Measurements from ENCODE around the gene CECR2.

The CECR2 gene

DNA sequence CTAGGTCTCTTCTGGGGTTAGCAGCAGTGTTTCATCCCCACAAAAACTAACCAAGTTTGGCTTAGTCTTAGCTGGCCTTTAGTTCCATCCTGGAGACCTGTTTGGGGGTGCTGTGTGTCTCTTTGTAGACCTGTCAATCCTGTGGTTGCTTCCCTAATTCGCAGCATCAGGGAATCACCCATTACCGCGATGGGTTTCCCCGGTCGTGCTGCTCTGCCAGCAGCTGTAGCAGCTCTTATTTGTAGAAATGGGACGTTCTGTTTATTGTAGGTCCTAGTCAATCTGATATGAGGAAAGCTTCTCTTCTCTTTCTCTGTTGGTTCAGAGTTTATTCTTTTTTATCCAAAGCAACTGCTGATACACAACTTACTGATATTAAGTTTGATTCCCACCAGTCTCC lies 91.6 kb downstream of the CECR2 start:
- DNase-seq (ENCODE audit: low read depth): no peak

DNA sequence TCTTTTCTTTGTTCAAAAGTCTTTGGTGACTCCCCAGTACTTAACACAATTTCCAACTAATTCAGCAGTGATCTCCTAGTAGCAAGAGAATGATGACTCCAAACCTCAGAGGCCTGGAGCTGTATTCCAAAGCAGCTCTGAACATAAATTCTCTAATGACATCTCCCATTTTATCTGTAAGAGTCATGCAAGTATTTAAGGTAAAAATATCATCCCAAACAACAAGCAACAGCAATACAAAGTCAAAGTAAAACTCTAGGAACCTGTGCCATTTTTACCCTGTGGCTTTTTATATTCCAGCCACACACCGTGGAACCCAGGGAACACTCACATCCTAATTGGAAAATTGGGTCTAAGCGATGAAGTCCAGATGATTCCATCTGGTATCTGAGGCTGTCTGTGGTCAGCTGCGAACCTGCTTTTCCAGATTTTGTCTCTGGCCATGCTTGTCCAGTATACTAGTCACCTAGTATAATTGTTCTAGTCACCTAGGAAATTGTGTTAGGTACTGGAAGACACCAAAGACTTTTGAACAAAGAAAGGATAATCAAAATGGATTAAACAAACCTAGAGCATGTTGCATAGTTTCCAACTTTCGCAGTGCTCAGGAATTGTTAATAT lies 101.7 kb downstream of the CECR2 start:
- no peak for DNase-seq (ENCODE audit: low read depth)

DNA sequence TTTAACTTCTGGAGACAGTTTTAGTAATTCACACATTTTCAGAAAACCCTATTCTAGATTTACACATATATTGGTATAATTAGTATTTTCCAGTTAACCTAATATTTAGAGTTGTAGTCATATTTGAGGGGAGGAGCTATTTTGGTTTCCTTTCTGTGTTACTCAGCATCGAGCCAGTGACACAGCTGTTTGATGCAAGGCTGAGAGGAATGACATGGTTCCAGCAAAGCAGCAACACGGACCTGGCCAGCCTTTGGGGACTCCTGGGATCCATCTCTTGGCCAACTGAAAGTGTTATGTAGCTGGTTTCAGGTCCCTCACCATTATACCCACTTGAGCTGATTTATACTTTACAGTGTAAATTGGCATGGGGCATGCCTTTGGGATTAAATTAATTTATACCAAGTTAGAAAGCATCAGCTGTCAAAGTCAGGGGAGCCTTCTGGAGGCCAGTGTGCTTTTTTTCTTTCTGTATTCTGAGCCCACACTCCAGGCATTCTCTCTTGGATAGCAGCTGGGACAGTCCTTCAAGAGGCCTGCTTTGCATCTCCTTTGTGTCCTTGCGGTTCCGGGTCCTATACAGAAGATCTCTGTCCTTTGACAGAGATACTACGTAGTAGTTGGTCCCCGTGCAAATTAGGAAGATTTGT lies 102.8 kb downstream of the CECR2 start:
- DNase-seq (ENCODE audit: low read depth): peak; percentile 20

DNA sequence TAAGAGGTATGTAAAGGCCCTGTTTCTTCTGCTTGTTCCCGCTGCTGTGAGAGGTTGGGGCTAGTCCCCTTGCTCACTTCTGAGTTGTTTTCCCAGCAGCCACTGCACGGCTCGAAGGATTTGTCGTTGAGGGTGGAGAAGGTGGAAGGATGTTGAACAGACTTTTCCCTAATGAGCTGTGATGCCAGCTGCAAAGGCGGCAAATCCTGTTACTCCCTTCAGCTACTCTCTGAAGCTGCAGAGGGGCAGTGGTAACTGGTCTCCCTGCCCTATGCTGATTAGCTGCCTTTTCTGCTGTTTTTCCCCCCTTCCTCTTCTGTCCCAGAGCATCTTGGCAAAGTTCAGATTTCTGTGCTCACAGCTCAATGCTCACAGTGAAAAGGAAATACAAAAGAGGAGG lies 103.7 kb downstream of the CECR2 start:
- no peak for DNase-seq (ENCODE audit: low read depth)

DNA sequence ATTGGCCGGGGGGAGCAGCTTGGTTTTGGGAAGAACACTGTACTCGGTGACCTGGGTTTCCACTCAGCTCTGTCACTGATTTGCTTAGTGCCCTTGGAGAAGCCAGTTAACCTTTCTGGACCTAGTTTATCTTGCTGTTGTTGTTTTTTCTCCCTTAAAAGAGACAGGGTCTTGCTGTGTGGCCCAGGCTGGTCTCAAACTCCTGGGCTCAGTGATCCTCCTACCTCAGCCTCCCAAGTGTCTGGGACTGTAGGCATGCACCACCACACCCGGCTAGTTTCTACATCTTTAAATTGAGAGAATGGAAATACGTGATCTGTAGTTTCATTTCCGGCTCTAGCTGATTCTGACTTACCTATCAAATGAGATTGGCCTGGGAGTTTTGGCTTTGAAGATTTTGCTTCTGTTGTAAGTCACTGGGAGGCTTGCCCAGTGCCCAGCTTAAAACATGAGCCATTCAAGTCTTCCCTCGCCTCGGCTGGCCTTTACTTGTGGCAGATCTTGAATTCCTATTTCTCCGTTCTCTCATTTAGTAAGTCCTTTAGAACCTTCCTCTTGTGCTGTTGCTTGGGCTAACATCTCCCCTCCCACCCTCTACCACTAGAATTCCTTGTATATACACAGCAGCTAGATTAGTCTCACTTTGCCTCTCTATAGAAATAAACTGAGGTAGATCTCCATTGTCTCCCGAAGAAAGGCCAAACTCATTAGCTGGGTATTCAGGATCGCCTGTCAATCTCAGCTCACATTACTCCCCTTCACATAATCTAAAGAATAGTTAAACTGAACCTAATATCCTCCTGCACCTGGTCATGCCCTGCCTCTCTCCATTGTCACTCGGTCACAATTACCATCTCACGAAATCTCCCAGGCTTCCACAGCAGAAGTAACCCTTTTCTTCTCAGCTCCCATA lies 106.3 kb downstream of the CECR2 start:
- DNase-seq (ENCODE audit: low read depth): no peak

DNA sequence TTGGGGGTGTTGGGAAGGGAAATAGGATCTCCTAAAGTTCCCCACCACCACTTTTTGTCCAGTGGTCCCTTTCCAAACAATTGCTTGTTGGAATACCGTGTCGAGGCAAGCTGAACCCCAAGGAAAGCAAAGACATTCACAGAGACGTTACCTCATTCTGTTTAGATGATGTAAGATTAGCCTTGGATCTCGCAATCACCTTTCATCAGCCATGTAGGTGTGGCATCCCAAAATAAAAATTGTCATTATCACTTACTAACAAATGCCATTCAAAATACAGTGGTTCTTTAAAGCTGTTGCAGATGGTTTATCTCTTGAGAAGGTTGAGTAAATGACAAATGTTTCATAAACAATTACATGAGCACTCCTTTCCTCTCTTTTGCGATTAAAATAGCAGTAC lies 107.6 kb downstream of the CECR2 start:
- DNase-seq (ENCODE audit: low read depth): no peak

DNA sequence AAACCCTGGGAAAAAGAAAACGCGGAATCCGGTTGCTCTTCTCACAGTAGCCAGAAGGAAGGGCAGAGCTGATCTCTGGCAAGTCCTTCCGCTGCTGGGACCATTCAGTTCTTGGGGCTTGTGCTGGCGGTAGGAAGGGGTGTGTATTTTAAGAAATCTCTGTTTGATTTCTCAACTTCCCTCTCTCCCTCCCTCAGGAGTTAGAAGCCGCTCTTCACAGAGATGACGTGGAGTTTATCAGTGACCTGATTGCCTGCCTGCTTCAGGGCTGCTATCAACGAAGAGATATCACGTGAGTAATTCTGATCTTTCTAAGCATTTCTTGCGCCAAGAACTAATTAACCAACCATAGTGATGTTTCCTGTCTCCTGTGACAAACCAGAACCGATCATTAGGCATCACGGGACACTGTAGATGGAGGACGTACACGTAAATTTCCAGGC lies 108.2 kb downstream of the CECR2 start:
- no peak for DNase-seq (ENCODE audit: low read depth)

DNA sequence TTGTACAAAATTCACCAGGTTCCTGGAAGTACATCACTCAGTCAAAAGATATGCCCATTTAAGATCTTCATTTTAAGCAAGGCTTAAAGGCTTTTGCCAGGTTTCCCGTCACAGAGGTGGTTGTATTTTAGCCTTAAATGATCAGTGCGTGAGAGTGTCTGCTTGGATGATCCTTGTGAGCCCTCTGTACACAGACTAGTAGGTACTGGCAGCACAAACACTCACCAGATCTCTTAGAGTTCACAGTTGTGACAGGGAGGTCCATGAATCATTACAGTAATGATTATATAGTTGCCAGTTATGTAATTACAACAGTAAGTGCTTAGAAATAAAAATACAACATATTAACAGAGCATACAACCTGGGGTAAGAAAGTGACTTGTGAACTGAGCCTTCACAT lies 109.9 kb downstream of the CECR2 start:
- no peak for DNase-seq (ENCODE audit: low read depth)

DNA sequence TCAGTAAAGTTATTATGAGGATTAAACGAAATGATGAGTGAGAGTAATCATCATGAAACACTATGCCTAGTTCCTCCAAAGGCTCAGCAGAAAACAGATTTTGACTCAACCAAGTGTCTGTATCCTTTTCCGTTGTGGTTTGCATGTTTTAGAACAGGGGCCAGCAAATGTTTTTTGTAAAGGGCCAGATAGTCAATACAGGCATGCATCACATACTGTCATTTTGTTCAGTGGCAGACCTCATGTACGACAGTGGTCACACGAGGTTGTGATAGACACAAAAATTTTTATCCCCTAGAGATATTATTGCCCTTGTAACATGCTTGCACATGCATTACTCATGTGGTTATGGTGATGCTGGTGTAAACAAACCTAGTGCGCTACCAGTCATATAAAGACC lies 112.2 kb downstream of the CECR2 start:
- no peak for DNase-seq (ENCODE audit: low read depth)

DNA sequence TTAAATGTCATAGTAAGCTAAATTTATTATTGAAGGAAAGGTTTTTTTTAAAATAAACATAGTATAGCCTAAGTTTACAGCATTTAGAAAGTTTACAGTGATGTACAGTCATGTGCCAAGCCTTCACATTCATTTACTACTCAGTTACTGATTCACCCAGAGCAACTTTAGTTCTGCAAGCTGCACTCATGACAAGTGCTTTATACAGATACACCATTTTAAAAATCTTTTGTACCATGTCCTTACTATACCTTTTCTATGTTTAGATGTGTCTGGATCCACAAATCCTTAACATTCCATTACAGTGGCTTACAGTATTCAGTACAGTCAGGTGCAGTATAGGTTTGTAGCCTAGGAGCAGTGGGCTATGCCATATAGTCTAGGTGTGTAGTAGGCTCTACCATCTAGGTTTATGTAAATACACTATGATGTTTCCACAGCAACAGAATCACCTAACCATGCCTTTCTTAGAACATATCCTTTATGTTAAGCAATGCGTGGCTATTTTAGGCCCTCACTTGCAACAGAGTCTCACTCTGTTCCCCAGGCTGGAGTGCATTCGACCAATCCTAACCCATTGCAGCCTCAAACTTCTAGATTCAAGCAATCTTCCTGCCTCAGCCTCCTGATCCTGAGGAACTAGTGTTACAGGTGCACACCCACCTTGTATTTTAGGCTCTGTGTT lies 114.6 kb downstream of the CECR2 start:
- DNase-seq (ENCODE audit: low read depth): peak; percentile 7

DNA sequence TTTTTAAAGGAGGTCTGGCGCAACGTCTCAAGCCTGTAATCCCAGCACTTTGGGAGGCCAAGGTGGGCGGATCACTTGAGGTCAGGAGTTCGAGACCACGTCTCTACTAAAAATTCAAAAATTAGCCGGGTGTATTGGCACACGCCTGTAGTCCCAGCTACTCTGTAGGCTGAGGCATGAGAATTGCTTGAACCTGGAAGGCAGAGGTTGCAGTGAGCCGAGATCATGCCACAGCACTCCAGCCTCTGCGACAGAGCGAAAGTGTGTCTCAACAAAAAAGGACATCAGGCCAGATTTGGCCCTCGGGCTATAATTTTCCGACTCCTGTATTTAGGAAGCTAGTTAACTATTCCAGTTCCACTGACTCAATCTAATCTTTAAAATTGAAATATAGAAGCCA lies 115.3 kb downstream of the CECR2 start:
- no peak for DNase-seq (ENCODE audit: low read depth)

DNA sequence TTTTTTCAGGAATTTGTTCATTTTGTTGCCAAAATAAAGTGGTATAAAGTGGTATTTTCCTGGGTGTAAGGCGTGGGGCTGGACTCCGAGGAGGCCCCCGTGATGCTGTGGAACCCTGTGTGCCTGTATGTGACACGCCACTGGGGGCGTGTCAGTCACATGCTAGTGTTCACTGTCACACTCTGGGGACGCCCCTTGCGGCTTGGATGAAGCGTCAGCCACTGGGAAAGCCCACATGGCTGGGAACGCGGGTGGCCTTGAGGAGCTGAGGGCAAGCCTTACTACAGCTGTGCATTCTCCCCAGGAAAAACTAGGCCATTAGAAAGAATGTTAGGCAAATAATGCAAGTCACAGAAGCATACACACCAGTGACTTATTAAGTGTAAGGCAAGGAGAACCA lies 117.1 kb downstream of the CECR2 start:
- no peak for DNase-seq (ENCODE audit: low read depth)

DNA sequence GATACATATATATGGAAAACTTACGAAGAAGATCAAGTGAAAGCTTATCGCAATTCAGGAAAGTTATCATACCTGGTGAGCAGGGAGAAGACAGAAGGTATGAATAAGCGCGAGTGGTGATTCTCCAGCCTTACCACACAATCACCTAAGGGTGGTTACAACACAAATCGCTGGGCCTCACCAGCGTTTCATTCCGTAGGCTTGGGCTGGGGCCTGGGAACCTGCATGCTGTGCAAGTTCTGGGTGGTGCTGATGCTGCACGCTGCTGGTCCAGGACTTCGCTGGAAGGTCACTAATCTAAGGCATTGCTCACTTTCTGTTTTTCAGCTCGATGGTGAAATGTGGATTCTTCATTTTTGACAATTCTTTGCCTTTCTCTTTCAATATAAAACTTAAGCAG lies 117.5 kb downstream of the CECR2 start:
- DNase-seq (ENCODE audit: low read depth): no peak

DNA sequence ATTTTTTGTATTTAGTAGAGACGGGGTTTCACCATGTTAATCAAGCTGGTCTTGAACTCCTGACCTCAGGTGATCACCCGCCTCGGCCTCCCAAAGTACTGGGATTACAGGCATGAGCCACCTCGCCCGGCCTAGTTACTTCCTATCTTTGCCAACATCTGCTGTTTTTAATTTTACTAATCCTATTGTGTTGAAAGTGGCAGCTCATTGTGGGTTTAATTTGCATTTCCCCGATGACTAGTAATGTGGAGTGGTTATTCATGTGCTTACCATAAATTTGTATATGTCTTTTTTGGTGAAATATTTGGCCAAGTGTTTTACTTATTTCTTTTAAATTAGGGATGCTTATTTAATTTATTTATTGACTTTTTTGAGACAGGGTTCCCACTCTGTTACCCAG lies 119.8 kb downstream of the CECR2 start:
- DNase-seq (ENCODE audit: low read depth): no peak

DNA sequence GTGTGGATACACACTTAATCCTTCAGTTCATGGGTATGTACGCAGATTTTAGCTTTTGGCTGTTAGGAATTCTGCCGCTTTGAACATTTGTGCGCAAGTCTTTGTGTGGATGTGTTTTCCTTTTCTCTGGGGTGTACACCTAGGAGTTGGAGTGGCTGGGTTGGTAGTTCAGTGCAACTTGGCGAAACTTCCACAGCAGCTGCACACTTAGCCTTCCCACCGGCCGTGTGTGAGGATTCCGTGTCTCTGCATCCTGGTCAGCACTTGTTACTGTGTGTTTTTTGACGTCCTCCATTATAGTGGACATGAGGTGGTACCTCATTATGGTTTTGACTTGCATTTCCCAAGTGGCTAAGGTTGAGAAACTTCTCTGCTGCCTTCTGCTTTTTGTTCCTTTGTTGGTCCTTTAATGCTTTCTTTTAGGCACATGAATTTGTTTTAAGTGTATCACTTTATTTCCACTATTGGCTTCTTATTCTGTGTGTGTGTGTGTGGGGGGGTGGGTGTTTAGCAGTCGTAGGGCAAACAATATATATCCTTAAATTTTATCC lies 121.9 kb downstream of the CECR2 start:
- no peak for DNase-seq (ENCODE audit: low read depth)

DNA sequence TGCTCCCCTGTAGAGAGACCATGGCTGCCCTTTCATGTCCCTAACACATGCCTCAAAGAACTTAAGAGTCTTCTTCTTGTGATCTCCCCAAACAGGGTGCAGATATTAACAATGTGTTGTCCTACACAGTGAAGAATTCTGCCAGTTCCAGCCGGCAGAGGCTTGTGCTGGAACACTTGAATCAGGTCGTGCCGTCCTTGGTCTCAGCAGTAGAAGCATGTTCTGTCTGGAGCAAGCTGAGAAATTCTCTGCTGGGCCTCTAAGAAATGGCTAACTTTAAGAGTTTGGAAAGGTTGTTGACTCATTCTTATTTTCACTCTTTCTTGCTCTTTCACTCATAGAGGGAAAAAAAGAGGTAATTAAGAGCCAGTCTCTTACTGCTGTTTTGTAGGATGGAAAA lies 123.0 kb downstream of the CECR2 start:
- DNase-seq (ENCODE audit: low read depth): no peak

DNA sequence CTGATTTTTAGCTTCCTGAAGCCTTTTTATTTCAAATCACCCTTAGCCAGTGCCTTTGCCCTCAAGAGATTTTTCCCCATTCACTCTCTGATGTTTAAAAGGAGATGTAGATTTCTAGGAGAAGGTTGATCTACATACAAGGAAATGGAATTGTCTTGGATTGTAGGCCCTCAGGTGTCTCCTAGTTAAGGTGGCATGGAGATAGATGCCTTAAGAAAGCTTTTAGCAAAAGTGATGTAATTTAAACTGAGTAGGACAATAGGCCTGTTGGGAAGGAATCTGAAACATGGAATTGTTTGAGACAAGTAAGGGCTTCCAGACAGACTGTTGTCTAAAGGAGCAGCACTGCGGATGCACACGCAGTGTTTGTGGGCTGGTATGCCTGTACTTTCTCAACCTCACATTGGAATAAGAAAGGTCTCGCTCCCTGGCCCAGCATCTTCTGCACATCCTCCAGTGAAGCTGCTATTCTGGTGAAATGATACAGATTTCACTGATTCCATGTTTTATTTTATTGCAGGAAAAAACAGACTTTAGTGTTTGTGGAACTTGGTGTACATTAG lies 124.2 kb downstream of the CECR2 start:
- DNase-seq (ENCODE audit: low read depth): no peak

DNA sequence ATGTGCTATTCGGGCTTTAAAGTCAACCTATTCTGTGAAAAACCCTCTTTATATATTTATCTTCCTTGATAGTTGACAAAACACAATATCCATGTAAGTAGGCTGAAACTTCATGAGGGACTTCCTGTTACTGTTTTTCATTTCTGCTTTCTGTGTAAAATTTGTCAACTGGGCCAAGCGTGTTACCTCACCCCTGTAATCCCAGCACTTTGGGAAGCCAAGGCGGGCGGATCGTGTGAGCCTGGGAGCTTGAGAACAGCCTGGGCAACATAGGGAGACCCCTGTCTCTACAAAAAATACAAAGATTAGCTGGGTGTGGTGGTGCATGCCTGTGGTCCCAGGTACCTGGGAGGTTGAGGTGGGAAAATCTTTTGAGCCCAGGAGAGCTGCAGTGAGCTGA lies 127.6 kb downstream of the CECR2 start:
- no peak for DNase-seq (ENCODE audit: low read depth)

DNA sequence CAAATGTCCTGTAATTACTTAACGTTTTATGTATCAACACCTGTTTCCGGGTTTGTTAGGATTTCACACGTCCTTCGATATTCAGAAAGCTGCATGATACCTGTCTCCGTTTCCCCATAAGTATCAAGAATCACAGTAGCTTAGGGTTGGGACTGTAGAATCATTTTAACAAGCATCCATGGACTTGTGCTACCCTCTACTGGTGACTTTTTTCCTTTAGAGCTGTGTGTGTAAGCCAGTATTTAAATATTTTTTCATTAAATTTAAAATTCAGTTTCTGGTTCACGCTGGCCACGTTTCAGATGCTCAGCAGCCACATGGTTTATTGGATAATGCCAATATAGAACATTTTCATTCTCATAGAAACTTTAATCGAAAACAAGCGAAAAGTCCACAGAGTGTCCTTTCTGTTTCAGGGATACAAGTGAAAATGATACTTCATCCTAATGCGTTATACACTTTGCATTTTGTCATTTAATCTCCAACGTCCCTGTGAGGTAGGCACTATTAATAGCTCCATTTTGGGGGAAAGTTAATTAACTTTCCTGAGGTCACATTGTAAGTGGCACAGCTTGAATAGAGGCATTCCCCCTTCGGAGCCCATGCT lies 132.5 kb downstream of the CECR2 start:
- peak; percentile 75 for DNase-seq (ENCODE audit: low read depth)

DNA sequence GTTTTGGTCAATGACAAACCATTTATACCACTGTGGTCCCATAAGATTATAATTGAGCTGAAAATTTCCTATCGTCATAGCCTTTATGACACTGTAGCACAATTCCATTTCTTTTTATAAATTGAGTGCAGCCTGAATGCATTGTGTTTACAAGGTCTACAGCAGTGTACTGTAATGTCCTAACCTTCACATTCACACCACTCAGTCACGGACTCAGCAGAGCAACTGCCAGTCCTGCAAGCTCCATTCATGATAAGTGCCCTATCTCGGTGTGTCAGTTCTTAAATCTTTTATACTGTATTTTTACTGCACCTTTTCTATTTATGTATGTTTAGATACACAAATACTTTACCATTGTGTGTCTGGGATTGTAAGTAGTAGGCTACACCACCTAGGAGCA lies 138.8 kb downstream of the CECR2 start:
- DNase-seq (ENCODE audit: low read depth): no peak

DNA sequence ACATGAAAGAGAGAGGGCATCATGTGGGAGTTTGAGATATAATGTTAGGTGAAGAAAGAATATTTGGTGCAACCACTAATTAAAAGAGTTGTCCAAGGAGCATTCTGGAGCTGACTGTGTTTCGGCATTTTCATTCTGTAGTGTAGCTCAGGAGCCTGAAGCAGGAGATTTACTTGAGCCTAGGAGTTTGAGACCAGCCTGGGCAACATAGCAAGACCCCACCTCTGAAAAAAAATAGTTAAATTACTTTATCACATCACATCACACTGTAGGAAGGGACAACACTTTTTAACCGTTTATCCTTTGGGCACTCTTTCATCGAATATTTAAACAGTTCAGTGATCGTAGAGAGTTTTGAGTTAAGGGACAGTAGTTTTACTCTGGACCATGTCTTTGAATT lies 143.7 kb downstream of the CECR2 start:
- no peak for DNase-seq (ENCODE audit: low read depth)

DNA sequence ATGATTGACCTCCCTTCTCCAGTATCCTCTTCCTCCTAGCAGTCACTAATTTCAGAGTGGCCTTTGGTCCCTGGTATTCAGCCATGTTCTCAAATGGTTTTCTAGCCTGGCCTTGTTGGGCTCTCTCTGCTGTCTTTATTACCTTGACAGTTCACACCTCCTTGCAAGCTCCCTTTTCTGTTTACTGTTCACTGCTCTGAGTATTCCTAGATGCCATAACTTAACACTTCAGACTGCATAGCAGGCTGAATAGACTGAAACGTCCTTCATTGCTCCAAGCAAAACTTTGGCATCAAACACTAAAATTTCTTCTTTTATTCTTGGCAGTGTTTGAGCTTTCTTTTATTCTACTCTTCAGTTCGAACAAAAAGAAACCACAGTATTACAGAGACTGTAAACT lies 144.4 kb downstream of the CECR2 start:
- no peak for DNase-seq (ENCODE audit: low read depth)
